ENCODE results near the gene STRIT1. TPM values are rescaled to one million over a fixed set of nuclear protein-coding genes. Genes with fewer than 3 reads are reported as not detected.

Gene STRIT1
- total RNA-seq, 1 donor from 2014 or later = not detected

- FAIRE-seq (no peak), DNase-seq (ENCODE audit: low read depth) (no peak)
- no peak overlapping the region for H3K4me2 ChIP-seq (ENCODE audit: low read length)
- H3K36me3 ChIP-seq (ENCODE audit: insufficient read depth, low read length) = no peaks in the 10 kb centered on the region
- no peaks in the 10 kb centered on the region for H3K4me1 ChIP-seq (ENCODE audit: insufficient read depth, low read length)
- no peak overlapping the region for H2AFZ ChIP-seq (ENCODE audit: low read depth, low read length)
- H3K27ac ChIP-seq (ENCODE audit: low read depth, low read length) = no peak overlapping the region
- H3K9me3 Mint-ChIP-seq (ENCODE audit: unreplicated experiment) = peaks cover 3% of the 10 kb centered on the region
- no peak overlapping the region for H3K4me3 ChIP-seq (ENCODE audit: insufficient read depth, low read depth, low read length)
- H3K79me2 ChIP-seq (ENCODE audit: insufficient read depth, low read length) = no peaks in the 10 kb centered on the region
- H3K36me3 Mint-ChIP-seq (ENCODE audit: low read depth, unreplicated experiment) = no peaks in the 10 kb centered on the region
- H3K4me3 Mint-ChIP-seq (ENCODE audit: unreplicated experiment) = no peak overlapping the region
- TF ChIP-seq CTCF (IDR thresholded peaks at IDR 0.05; ENCODE audit: insufficient read depth, low read depth, low read length) = no peak
- TF ChIP-seq EZH2 (IDR thresholded peaks at IDR 0.05; ENCODE audit: insufficient read depth, low read length) = no peak
- peak overlapping the region; percentile 36 for H3K27ac Mint-ChIP-seq (ENCODE audit: unreplicated experiment)
- no peak overlapping the region for H3K9ac ChIP-seq (ENCODE audit: low read length)
- no peaks in the 10 kb centered on the region for H3K27me3 Mint-ChIP-seq (ENCODE audit: low read depth, unreplicated experiment)
- H4K20me1 ChIP-seq (ENCODE audit: insufficient read depth, low read length) = no peaks in the 10 kb centered on the region
- H3K9me3 ChIP-seq (ENCODE audit: insufficient read depth, low read depth, low read length) = no peaks in the 10 kb centered on the region
- no peaks in the 10 kb centered on the region for H3K27me3 ChIP-seq (ENCODE audit: insufficient read depth, low read length)
- H3K4me1 Mint-ChIP-seq (ENCODE audit: low read depth, unreplicated experiment) = peaks cover 17% of the 10 kb centered on the region
Observed at GRCh38 chr3:155303540-155304097, 10.1 kb upstream of the STRIT1 start.

GRCh38 chr3:155302891-155303290, 9.4 kb upstream of the STRIT1 start:
- Mint-ChIP-seq H3K36me3 (ENCODE audit: low read depth, unreplicated experiment) (no peaks in the 10 kb centered on the region), H3K9me3 (ENCODE audit: unreplicated experiment) (peaks cover 4% of the 10 kb centered on the region), H3K4me1 (ENCODE audit: low read depth, unreplicated experiment) (peaks cover 17% of the 10 kb centered on the region), H3K27ac (ENCODE audit: unreplicated experiment) (no peak overlapping the region), H3K4me3 (ENCODE audit: unreplicated experiment) (no peak overlapping the region), H3K27me3 (ENCODE audit: low read depth, unreplicated experiment) (no peaks in the 10 kb centered on the region)
- Histone ChIP-seq H2AFZ (ENCODE audit: low read depth, low read length) (no peak overlapping the region), H3K4me2 (ENCODE audit: low read length) (no peak overlapping the region), H3K27ac (ENCODE audit: low read depth, low read length) (no peak overlapping the region), H3K79me2 (ENCODE audit: insufficient read depth, low read length) (no peaks in the 10 kb centered on the region), H4K20me1 (ENCODE audit: insufficient read depth, low read length) (no peaks in the 10 kb centered on the region), H3K27me3 (ENCODE audit: insufficient read depth, low read length) (no peaks in the 10 kb centered on the region), H3K9ac (ENCODE audit: low read length) (no peak overlapping the region), H3K4me3 (ENCODE audit: insufficient read depth, low read depth, low read length) (no peak overlapping the region), H3K36me3 (ENCODE audit: insufficient read depth, low read length) (no peaks in the 10 kb centered on the region), H3K4me1 (ENCODE audit: insufficient read depth, low read length) (no peaks in the 10 kb centered on the region), H3K9me3 (ENCODE audit: insufficient read depth, low read depth, low read length) (no peaks in the 10 kb centered on the region)
- FAIRE-seq (no peak), DNase-seq (ENCODE audit: low read depth) (no peak)
- TF ChIP-seq EZH2 (IDR thresholded peaks at IDR 0.05; ENCODE audit: insufficient read depth, low read length) = no peak
- TF ChIP-seq CTCF (IDR thresholded peaks at IDR 0.05; ENCODE audit: insufficient read depth, low read depth, low read length) = no peak

GRCh38 chr3:155302481-155302880, 9.0 kb upstream of the STRIT1 start:
- H2AFZ ChIP-seq (ENCODE audit: low read depth, low read length) = no peak overlapping the region
- peak overlapping the region; percentile 5 for H3K27ac Mint-ChIP-seq (ENCODE audit: unreplicated experiment)

More at GRCh38 chr3:155302481-155302880, 9.0 kb upstream of the STRIT1 start:
- H3K36me3 ChIP-seq (ENCODE audit: insufficient read depth, low read length) = no peaks in the 10 kb centered on the region
- DNase-seq (ENCODE audit: low read depth) = peak; percentile 33
- no peak overlapping the region for H3K4me3 ChIP-seq (ENCODE audit: insufficient read depth, low read depth, low read length)
- no peaks in the 10 kb centered on the region for H4K20me1 ChIP-seq (ENCODE audit: insufficient read depth, low read length)
- H3K27me3 Mint-ChIP-seq (ENCODE audit: low read depth, unreplicated experiment) = no peaks in the 10 kb centered on the region
- H3K9me3 Mint-ChIP-seq (ENCODE audit: unreplicated experiment) = peaks cover 6% of the 10 kb centered on the region
- no peaks in the 10 kb centered on the region for H3K4me1 ChIP-seq (ENCODE audit: insufficient read depth, low read length)
- H3K27me3 ChIP-seq (ENCODE audit: insufficient read depth, low read length) = no peaks in the 10 kb centered on the region
- no peak overlapping the region for H3K27ac ChIP-seq (ENCODE audit: low read depth, low read length)
- TF ChIP-seq CTCF (IDR thresholded peaks at IDR 0.05; ENCODE audit: insufficient read depth, low read depth, low read length) (no peak), EZH2 (IDR thresholded peaks at IDR 0.05; ENCODE audit: insufficient read depth, low read length) (no peak)
- no peak overlapping the region for H3K4me3 Mint-ChIP-seq (ENCODE audit: unreplicated experiment)
- H3K9ac ChIP-seq (ENCODE audit: low read length) = no peak overlapping the region
- no peak overlapping the region for H3K4me2 ChIP-seq (ENCODE audit: low read length)
- H3K4me1 Mint-ChIP-seq (ENCODE audit: low read depth, unreplicated experiment) = peaks cover 17% of the 10 kb centered on the region
- H3K36me3 Mint-ChIP-seq (ENCODE audit: low read depth, unreplicated experiment) = no peaks in the 10 kb centered on the region
- no peaks in the 10 kb centered on the region for H3K9me3 ChIP-seq (ENCODE audit: insufficient read depth, low read depth, low read length)
- no peaks in the 10 kb centered on the region for H3K79me2 ChIP-seq (ENCODE audit: insufficient read depth, low read length)
- FAIRE-seq = peak; percentile 86

All from astrocyte (in vitro differentiated cells and primary cell).